H1 (cell line): ENCODE results near the gene OAS3. TPM values are rescaled to one million over a fixed set of nuclear protein-coding genes. Genes with fewer than 3 reads are reported as not detected.

Source experiments
- CTCF ChIA-PET: fragments of 300-600 bp; sonication (Branson Sonifier 250); formaldehyde crosslinking; loops from one replicate; lab custom pipeline; 2021; ENCODE audit not compliant: partially characterized antibody; lab: Charles Lee
- POLR2A ChIA-PET: fragments of 300-600 bp; sonication (Branson Sonifier 250); formaldehyde crosslinking; loops from one replicate; lab custom pipeline; 2021; ENCODE audit warnings: inconsistent platforms; ENCODE audit not compliant: partially characterized antibody; lab: Charles Lee
- DNase-seq, 2 experiments: peaks; one replicate each; pipeline versions ENCODE4 v3.0.0 to v3.0.0-alpha.2; 2010 to 2022; ENCODE audit warnings: low spot score in 2 of 2, low read depth in 1 of 2, mixed read lengths in 1 of 2
- FAIRE-seq: peaks from 2 replicates; lab custom pipeline; 2011; peaks lifted over from hg19 to GRCh38; lab: Jason Lieb, UNC
- H2AFZ ChIP-seq: 2 replicates; pipeline ENCODE4 v1.8.1; 2012; ENCODE audit warnings: low read length, inconsistent platforms
- H2AK5ac ChIP-seq: 2 replicates; pipeline ENCODE4 v1.6.1; 2013; ENCODE audit warnings: low read depth, low read length
- H2BK120ac ChIP-seq: replicated peaks from 2 replicates; pipeline ENCODE3; 2013; ENCODE audit warnings: low read depth, low read length, inconsistent platforms
- H2BK12ac ChIP-seq: 2 replicates; pipeline ENCODE4 v1.6.1; 2013; ENCODE audit warnings: low read depth, low read length
- H2BK15ac ChIP-seq: 2 replicates; pipeline ENCODE4 v1.6.1; 2013; ENCODE audit warnings: low read length
- H2BK20ac ChIP-seq: 2 replicates; pipeline ENCODE4 v1.6.1; 2013; ENCODE audit warnings: low read length
- H2BK5ac ChIP-seq: 2 replicates; pipeline ENCODE4 v1.6.1; 2013; ENCODE audit warnings: low read depth, low read length
- H3K14ac ChIP-seq: 2 replicates; pipeline ENCODE4 v1.6.1; 2013; ENCODE audit warnings: inconsistent platforms; ENCODE audit not compliant: insufficient read length
- H3K18ac ChIP-seq: 2 replicates; pipeline ENCODE4 v1.6.1; 2013; ENCODE audit warnings: low read length; ENCODE audit errors: extremely low read depth
- H3K23ac ChIP-seq: 2 replicates; pipeline ENCODE4 v1.6.1; 2013; ENCODE audit warnings: inconsistent platforms; ENCODE audit not compliant: insufficient read length
- H3K23me2 ChIP-seq: 2 replicates; pipeline ENCODE4 v1.6.1; 2013; ENCODE audit warnings: low read depth, low read length
- H3K27ac ChIP-seq: 2 replicates; pipeline ENCODE4 v1.6.1; 2011; ENCODE audit warnings: low read depth, low read length, inconsistent platforms
- H3K27me3 ChIP-seq, 4 experiments: replicated peaks in 1 of 4; 1 replicate in 1 of 4; 2 replicates in 3 of 4; pipeline versions ENCODE4 v1.6.1 to v1.8.1; 2011 to 2013; ENCODE audit warnings: low read length in 3 of 4, mild to moderate bottlenecking in 3 of 4, inconsistent platforms in 2 of 4, mixed read lengths in 2 of 4, moderate library complexity in 1 of 4; ENCODE audit not compliant: control insufficient read depth in 3 of 4, insufficient read depth in 3 of 4; ENCODE audit errors: extremely low read depth in 1 of 4
- H3K36me3 ChIP-seq, 4 experiments: 2 replicates each; pipeline versions ENCODE4 v1.6.1 to v1.8.1; 2011 to 2013; ENCODE audit warnings: mild to moderate bottlenecking in 4 of 4, low read length in 3 of 4, moderate library complexity in 2 of 4, control low read depth in 1 of 4, inconsistent platforms in 1 of 4; ENCODE audit not compliant: insufficient read depth in 4 of 4, control insufficient read depth in 2 of 4
- H3K4ac ChIP-seq: replicated peaks from 2 replicates; pipeline ENCODE3; 2013; ENCODE audit warnings: low read length, low read depth, mixed read lengths, inconsistent platforms; ENCODE audit not compliant: insufficient read length
- H3K4me1 ChIP-seq, 4 experiments: replicated peaks in 1 of 4; 1 replicate in 1 of 4; 2 replicates in 3 of 4; pipeline versions ENCODE4 v1.6.1 to v1.8.1; 2011 to 2013; ENCODE audit warnings: low read length in 3 of 4, inconsistent platforms in 2 of 4, mixed read lengths in 1 of 4; ENCODE audit not compliant: insufficient read depth in 4 of 4, control insufficient read depth in 3 of 4
- H3K4me2 ChIP-seq, 2 experiments: 2 replicates each; pipeline versions ENCODE4 v1.6.1 to v1.8.1; 2011 to 2013; ENCODE audit warnings: low read depth in 2 of 2, low read length in 2 of 2, control low read depth in 1 of 2, inconsistent platforms in 1 of 2, mild to moderate bottlenecking in 1 of 2; ENCODE audit not compliant: insufficient read depth in 1 of 2
- H3K4me3 ChIP-seq, 4 experiments: fragments of 200-600, 300-600 bp in 1 of 4; sonication (generic), shearing (Covaris generic), sonication (Bioruptor Twin) in 1 of 4; 2 replicates each; pipeline versions ENCODE4 v1.5.1 to v1.8.1; 2011 to 2016; ENCODE audit warnings: low read length in 4 of 4, low read depth in 3 of 4, control low read depth in 2 of 4, inconsistent platforms in 2 of 4, mild to moderate bottlenecking in 2 of 4, mixed read lengths in 1 of 4, moderate library complexity in 1 of 4; ENCODE audit not compliant: insufficient read depth in 2 of 4; ENCODE audit errors: extremely low read depth in 1 of 4
- H3K56ac ChIP-seq: replicated peaks from 2 replicates; pipeline ENCODE3; 2013; ENCODE audit warnings: low read depth, mild to moderate bottlenecking, mixed read lengths, low read length, inconsistent platforms; ENCODE audit not compliant: insufficient read length
- H3K79me1 ChIP-seq: 2 replicates; pipeline ENCODE4 v1.6.1; 2013; ENCODE audit warnings: low read depth, low read length, control low read depth
- H3K79me2 ChIP-seq, 2 experiments: 2 replicates each; pipeline versions ENCODE4 v1.6.1 to v1.8.1; 2012 to 2013; ENCODE audit warnings: low read length in 2 of 2, mild to moderate bottlenecking in 2 of 2, inconsistent platforms in 1 of 2; ENCODE audit not compliant: insufficient read depth in 2 of 2, control insufficient read depth in 1 of 2
- H3K9ac ChIP-seq, 4 experiments: replicated peaks in 1 of 4; 1 replicate in 1 of 4; 2 replicates in 3 of 4; pipeline versions ENCODE4 v1.6.1 to v1.8.1; 2011 to 2013; ENCODE audit warnings: low read depth in 3 of 4, low read length in 3 of 4, control low read depth in 2 of 4, mild to moderate bottlenecking in 2 of 4, moderate library complexity in 2 of 4, inconsistent platforms in 1 of 4; ENCODE audit errors: extremely low read depth in 1 of 4
- H3K9me3 ChIP-seq, 2 experiments: 2 replicates each; pipeline versions ENCODE4 v1.6.1 to v1.8.1; 2012 to 2013; ENCODE audit warnings: mild to moderate bottlenecking in 2 of 2, moderate library complexity in 2 of 2, control low read depth in 1 of 2, inconsistent platforms in 1 of 2, low read depth in 1 of 2, low read length in 1 of 2, mixed read lengths in 1 of 2; ENCODE audit not compliant: insufficient read depth in 2 of 2
- H4K20me1 ChIP-seq, 2 experiments: replicated peaks in 1 of 2; 2 replicates each; pipeline versions ENCODE3 to v1.8.1; 2011 to 2013; ENCODE audit warnings: inconsistent platforms in 2 of 2, low read length in 2 of 2, mild to moderate bottlenecking in 1 of 2; ENCODE audit not compliant: insufficient read depth in 2 of 2, control insufficient read depth in 1 of 2
- H4K5ac ChIP-seq: 2 replicates; pipeline ENCODE4 v1.6.1; 2013; ENCODE audit warnings: low read length, low read depth, mixed read lengths, inconsistent platforms; ENCODE audit not compliant: insufficient read length
- H4K8ac ChIP-seq: 2 replicates; pipeline ENCODE4 v1.8.0; 2013; ENCODE audit warnings: mild to moderate bottlenecking, moderate library complexity, low read length, inconsistent platforms; ENCODE audit not compliant: insufficient read depth; ENCODE audit errors: extremely low read depth
- H4K91ac ChIP-seq: replicated peaks from 2 replicates; pipeline ENCODE3; 2013; ENCODE audit warnings: low read length, mixed read lengths, inconsistent platforms; ENCODE audit not compliant: insufficient read length
- CHD2 ChIP-seq: IDR thresholded peaks from 2 replicates; pipeline ENCODE4 v1.6.1; 2012; ENCODE audit warnings: low read length, improper control_type of control experiment
- CTCF ChIP-seq, 3 experiments: IDR thresholded peaks; 1 replicate in 2 of 3; 2 replicates in 1 of 3; pipeline versions ENCODE4 v1.5.1 to v1.6.1; 2011; ENCODE audit warnings: low read length in 3 of 3, mild to moderate bottlenecking in 3 of 3, inconsistent platforms in 2 of 3, low read depth in 1 of 3, moderate library complexity in 1 of 3; ENCODE audit not compliant: insufficient read depth in 1 of 3; ENCODE audit errors: control extremely low read depth in 1 of 3
- FOSL1 ChIP-seq: IDR thresholded peaks from 2 replicates; pipeline ENCODE4 v1.6.1; 2011; ENCODE audit warnings: mild to moderate bottlenecking, low read depth, low read length, moderate library complexity; ENCODE audit not compliant: insufficient read depth
- HDAC2 ChIP-seq, 2 experiments: fragments of 300-600 bp in 1 of 2; sonication (generic) in 1 of 2; IDR thresholded peaks; 2 replicates each; pipeline ENCODE4 v1.6.1; 2011 to 2012; ENCODE audit warnings: low read depth in 2 of 2, low read length in 2 of 2, mild to moderate bottlenecking in 2 of 2, moderate library complexity in 2 of 2, borderline replicate concordance in 1 of 2, inconsistent platforms in 1 of 2
- MAFK ChIP-seq: IDR thresholded peaks from 2 replicates; pipeline ENCODE4 v1.6.1; 2012; ENCODE audit warnings: low read depth, mild to moderate bottlenecking, improper control_type of control experiment, low read length
- NANOG ChIP-seq: IDR thresholded peaks from 2 replicates; pipeline ENCODE4 v1.6.1; 2011; ENCODE audit warnings: low read length, low read depth, mild to moderate bottlenecking, inconsistent platforms; ENCODE audit not compliant: insufficient read depth, poor library complexity, severe bottlenecking
- SAP30 ChIP-seq: fragments of 300-600 bp; sonication (generic); IDR thresholded peaks from 2 replicates; pipeline ENCODE4 v1.7.1; 2012; ENCODE audit warnings: low read length, moderate library complexity, mild to moderate bottlenecking, inconsistent platforms; ENCODE audit not compliant: insufficient read depth, insufficient replicate concordance
- SP2 ChIP-seq: IDR thresholded peaks from 2 replicates; pipeline ENCODE4 v1.6.1; 2012; ENCODE audit warnings: mild to moderate bottlenecking, low read length, inconsistent platforms
- WGBS, 2 experiments: shearing (Covaris generic) in 1 of 2; methylation state at CpG; one replicate each; pipeline versions ENCODE4 v1.1.6 to v1.1.7; 2013 to 2015; ENCODE audit warnings: low lambda C conversion rate in 2 of 2, mixed read lengths in 2 of 2, inconsistent platforms in 1 of 2, low coverage in 1 of 2, missing lambda C conversion rate in 1 of 2; ENCODE audit not compliant: insufficient replicate concordance in 2 of 2, insufficient coverage in 1 of 2, insufficient read length in 1 of 2; ENCODE audit errors: extremely low coverage in 1 of 2, missing lambda C conversion rate in 1 of 2; 5-methylcytosine and 5-hydroxymethylcytosine counted together
- polyA plus RNA-seq, 7 experiments: library from polyadenylated mRNA; depleted of rRNA in 3 of 7; stranded (reverse) in 5 of 7; unstranded in 2 of 7; fragments of >200 nt in 5 of 7; fragments of 200-250 nt in 2 of 7; gene quantifications; 1 replicate in 5 of 7; 2 replicates in 1 of 7; 4 replicates in 1 of 7; pipeline versions ENCODE4 v1.2.1 to v1.2.3, GENCODE V29; 2011 to 2013; ENCODE audit warnings: missing spikeins in 2 of 7, mixed read lengths in 2 of 7
- total RNA-seq: library from RNA; stranded (reverse); fragmentation: NEBNext Ultra II Directional; extraction: Animal tissue kit (Norgen Biotek cat#: 25700); gene quantifications from 2 replicates; pipeline ENCODE4 v1.2.1, GENCODE V29; 2021

The OAS3 gene
- total and polyA plus RNA-seq, 2 of the 8 experiments (the other 6 are each of a cell fraction or from before 2014, with no cell fraction given), result 0.73 to 3.7 TPM

- H3K18ac ChIP-seq, result no peak overlapping the region
- no peak overlapping the region for H2AK5ac ChIP-seq
- peaks cover 0 to 2% (median 0%) of the 10 kb centered on the region in 4 experiments; a peak in 1 of 7 replicates for H3K4me1 ChIP-seq
- H3K27me3 ChIP-seq, result no peaks in the 10 kb centered on the region
- H3K79me2 ChIP-seq, result no peaks in the 10 kb centered on the region
- H4K20me1 ChIP-seq, result no peaks in the 10 kb centered on the region
- no peak overlapping the region for H2BK5ac ChIP-seq
- H3K4ac ChIP-seq, result no peak overlapping the region
- H3K9ac ChIP-seq, result no peak overlapping the region
- DNase-seq (no peak), FAIRE-seq (no peak)
- no peaks in the 10 kb centered on the region for H3K36me3 ChIP-seq
- CTCF ChIA-PET, result interaction anchor here (1.1 to 1.8 kb wide), 5 partner anchors 9 to 190 kb away, joined by 3 to 7 read pairs (median 3); no protein-coding TSS in a partner anchor
- POLR2A ChIA-PET, result no interaction called here
- H2AFZ ChIP-seq, result no peak overlapping the region
- no peak overlapping the region for H3K27ac ChIP-seq
- no peak overlapping the region for H3K4me2 ChIP-seq
- H3K4me3 ChIP-seq, result no peak overlapping the region
- H3K23ac ChIP-seq, result no peak overlapping the region
- WGBS, 2 experiments, result 88% methylated on average over 6 of the region's 6 CpGs; no CpG with 5 or more reads in 1 of the 2 experiments
- no peaks in the 10 kb centered on the region for H3K79me1 ChIP-seq
- no peak overlapping the region for H4K5ac ChIP-seq
- H3K56ac ChIP-seq, result no peak overlapping the region
- H2BK20ac ChIP-seq, result no peak overlapping the region
- H3K14ac ChIP-seq, result no peak overlapping the region
- no peaks in the 10 kb centered on the region for H3K23me2 ChIP-seq
- no peak overlapping the region for H4K8ac ChIP-seq
- peaks cover 0 to 5% of the 10 kb centered on the region in 2 experiments; a peak in 2 of 4 replicates for H3K9me3 ChIP-seq
- H2BK120ac ChIP-seq, result no peak overlapping the region
- no peak overlapping the region for H4K91ac ChIP-seq
- no peak overlapping the region for H2BK12ac ChIP-seq
- H2BK15ac ChIP-seq, result no peak overlapping the region
- TF ChIP-seq NANOG (no peak), SAP30 (no peak), FOSL1 (no peak), HDAC2 (IDR thresholded peaks at IDR 0.05; ENCODE audit: borderline replicate concordance in 1 of 2, low read depth in 2 of 2, low read length in 2 of 2) (no peak), CHD2 (no peak), SP2 (no peak), MAFK (no peak), CTCF (IDR thresholded peaks at IDR 0.05; ENCODE audit: control extremely low read depth in 1 of 3, insufficient read depth in 1 of 3, low read depth in 1 of 3, low read length in 3 of 3) (no peak)
These were observed 46.9 kb upstream of the OAS3 start for GRCh38 chr12:112891093-112892024.
